Measurements from ENCODE around the gene SBK3.

- TF ChIP-seq ZFP30 (CRISPR knock-in tag; IDR thresholded peaks at IDR 0.05) (no peak), RARB (CRISPR knock-in tag; IDR thresholded peaks at IDR 0.05) (no peak), ZNF8 (CRISPR knock-in tag; IDR thresholded peaks at IDR 0.05) (no peak), ZNF565 (CRISPR knock-in tag; conservative IDR thresholded peaks at IDR 0.05; ENCODE audit: low read depth) (no peak), CSDC2 (CRISPR knock-in tag; IDR thresholded peaks at IDR 0.05) (no peak), ESRRG (CRISPR knock-in tag; IDR thresholded peaks at IDR 0.05) (no peak), ARNTL (CRISPR knock-in tag; IDR thresholded peaks at IDR 0.05; ENCODE audit: borderline replicate concordance, low read depth) (no peak)
These were observed 9.4 kb upstream of the SBK3 start for GRCh38 chr19:55554741-55555152.

Data from SK-N-SH treated with all-trans-retinoic acid at 6 μM for 48 hours (cell line).